ENCODE results near the gene SH2B3.

Gene SH2B3

DNA sequence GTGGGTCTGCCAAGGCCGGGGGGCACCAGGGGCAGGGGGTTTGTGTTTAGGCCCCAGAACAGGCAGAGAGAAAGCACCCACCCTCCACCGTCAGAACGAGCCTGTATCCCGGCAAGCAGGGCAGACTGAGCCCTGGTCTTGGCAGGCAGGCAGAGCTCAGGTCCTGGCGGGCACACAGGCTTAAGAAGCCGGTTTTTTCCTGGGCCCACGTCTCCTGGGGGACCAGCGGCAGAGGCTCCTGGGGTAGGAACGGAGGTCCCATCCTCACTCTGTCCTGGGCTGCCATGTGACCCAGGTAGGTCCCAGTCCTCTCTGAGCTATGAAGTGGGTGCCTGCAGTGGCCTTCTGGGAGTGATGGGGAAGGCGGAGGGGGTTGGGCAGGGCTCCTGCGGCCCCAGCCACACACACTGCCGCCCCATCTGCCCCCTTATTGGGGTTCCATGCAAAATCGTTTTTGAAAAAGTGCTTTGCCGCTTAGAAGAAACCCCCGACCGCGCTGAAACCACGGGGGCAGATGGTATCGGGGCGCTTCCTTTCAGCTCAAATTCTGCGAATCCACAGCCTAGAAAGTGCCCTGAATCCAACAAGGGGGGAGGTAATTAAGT lies 24.2 kb downstream of the SH2B3 start:
- no peak for DNase-seq

DNA sequence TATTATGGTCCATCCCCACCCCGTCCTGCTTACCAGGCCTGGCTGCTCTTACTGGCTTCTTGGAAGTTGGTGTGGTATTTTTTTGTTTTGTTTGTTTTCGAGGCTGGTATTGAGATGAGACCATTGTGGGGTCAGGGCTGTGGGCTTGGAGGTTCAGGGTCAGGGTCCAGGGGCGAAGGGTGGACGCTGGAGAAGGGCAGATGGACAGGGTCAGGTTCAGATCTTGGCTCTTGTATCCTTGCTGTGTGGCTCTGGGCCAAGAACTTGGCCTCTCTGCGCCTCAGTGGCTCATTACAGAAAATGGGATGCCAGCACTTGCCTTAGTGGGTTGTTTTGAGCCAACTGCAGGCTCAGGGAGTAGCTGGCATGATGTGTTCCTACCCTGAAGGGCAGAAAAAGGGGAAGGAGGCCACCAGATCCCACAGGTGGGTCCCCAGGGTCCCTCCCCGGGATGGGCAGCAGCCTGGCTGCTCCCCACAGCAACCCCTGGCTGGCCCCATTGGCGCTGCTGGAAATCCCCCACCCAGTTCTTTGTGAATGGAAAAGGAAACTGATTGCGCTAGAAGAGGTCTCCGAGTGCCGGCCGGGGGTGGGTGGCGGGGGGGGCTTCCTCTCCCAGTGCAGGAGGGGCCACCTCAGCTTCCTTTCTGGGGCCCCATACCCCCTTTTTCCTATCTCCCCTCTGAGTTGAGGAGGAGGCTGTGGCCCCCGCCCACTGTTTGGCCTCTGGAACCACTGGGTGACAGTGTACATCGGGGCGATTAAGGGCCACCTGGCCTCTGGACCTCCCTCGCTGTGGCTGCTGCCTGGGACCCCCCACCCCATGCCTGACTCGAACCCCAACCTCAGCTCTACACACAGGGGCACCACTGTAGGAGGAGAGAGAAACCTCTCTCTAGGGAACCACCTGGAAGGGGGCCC lies 25.0 kb downstream of the SH2B3 start:
- DNase-seq: no peak

DNA sequence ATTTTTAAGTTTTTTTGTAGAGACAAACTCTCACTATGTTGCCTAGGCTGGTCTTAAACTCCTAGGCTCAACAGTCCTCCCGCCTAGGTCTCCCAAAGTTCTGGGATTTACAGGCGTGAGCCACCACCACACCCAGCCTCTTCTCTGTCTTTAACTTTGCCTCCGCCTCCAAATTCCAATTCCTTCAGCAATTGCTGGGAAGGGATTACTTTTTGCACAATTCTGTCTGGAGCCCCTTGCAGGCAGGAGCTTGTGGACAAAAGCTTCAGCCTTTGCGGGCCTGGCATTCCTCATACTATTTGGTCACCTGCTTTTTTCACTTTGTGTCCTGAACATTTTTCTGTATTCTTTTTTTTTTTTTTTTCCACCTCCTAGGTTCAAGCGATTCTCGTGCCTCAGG lies 26.0 kb downstream of the SH2B3 start:
- DNase-seq: no peak

DNA sequence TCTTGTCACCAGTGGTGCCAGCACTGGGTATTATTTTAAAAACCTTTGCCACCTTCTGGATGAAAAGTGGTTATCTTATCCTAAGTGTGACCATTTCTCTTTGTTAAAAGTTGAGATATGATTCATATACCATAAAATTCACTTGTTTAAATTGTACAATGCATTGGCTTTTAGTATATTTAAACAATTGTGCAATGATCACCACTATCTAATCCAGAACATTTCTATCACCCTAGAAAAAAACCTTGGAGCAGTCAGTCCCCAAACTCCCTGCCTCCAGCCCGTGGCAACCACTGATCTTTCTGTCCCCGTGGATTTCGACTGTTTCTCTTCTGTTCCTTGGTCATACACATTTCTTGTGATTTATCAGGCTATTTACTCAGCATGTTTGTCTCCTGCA lies 28.3 kb downstream of the SH2B3 start:
- no peak for DNase-seq

DNA sequence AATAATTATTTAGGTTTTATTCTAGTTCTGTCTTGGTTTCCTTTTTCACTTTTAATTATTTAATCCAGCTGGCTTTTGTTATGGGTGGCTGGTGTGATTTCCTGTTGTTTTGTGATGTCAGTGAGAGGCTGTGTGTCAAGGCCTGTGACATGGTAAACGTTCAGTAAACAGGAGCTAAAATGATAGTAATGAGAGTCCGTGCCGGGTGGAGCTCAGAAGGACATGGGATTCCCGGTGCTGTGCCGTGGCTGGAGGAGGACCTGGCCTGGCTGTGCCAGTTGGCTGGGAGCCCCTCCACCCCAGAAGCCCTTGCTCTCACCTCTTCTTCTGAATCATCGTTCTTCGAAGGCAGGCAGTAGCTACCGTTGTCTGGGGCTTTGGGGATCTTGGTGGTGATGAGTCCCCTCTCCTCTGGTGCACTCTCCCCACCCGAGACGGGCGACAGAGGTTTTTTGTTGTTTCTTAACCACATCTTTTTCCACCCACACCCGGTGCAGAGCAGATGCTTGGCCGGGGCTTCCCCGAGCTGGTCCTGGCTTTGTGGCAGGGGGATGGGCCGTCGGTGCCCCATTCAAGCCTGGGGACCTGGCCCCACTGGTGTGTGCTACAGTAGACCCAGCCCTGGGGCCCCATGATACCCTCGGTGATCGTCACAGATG lies 29.1 kb downstream of the SH2B3 start:
- DNase-seq: no peak

DNA sequence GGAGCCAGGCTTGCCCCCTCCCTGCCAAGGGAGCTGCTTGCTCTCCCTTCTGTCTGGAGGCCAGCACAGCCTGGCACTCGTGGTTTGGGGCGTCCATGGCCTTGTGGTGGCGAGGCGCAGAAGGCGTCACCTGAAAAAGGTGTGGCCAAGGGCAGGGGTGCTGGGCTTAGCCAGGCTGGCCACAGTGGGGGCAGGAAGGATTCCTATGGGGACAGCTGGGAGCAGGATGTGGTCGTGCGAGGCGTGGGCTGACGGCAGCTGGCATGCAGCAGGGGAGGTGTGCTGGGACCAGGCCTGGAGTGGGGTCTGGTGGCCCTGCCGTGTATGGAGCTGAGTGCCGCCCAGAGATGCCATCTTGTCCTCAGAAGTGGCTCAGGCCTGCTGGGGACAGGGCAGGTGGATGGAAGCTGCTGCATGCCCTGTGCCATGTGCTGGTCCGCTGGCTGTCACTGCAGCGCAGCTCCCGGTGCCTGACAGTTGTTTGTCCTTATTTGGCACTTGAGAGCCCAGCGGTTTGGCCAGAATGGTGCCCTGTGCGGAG lies 30.0 kb downstream of the SH2B3 start:
- no peak for DNase-seq

DNA sequence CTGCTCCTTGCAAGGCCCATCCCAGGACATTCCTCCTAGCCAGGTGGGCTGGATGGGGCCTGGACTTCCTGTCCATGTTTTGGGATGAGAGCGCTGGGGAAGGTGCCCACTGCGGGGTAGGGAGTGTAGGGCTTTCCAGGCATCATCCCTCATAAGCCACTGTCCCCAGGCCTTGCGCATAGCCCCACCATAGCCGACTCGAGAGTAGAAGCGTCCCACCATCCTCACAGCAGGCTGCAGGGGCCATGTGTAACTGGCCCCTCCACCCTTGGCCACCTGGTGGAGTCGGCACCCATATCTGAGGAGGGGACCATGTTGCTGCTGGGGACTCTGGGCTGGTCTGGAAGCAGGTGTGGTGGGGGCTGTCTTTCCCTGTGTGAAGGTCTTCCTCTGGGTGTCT lies 30.5 kb downstream of the SH2B3 start:
- DNase-seq: no peak

DNA sequence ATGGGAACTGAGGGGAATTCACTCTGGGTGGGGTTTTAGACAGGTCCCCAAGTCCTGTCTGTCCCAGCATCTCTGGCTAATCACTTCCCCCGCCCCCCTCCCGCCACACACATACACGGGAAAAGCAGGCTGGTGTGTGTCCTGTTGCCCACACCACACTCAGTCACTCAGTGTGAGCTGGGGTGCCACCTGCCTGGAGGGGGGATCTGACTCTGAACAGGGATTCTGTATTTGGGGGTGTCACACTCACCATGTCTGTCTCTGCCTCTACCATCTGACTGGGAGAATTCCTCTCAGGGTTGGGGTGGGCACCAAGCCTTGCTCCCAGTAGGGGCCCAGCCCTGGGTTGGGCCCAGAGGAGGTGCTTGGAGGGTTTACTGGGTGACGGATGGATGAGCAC lies 31.1 kb downstream of the SH2B3 start:
- DNase-seq: no peak

DNA sequence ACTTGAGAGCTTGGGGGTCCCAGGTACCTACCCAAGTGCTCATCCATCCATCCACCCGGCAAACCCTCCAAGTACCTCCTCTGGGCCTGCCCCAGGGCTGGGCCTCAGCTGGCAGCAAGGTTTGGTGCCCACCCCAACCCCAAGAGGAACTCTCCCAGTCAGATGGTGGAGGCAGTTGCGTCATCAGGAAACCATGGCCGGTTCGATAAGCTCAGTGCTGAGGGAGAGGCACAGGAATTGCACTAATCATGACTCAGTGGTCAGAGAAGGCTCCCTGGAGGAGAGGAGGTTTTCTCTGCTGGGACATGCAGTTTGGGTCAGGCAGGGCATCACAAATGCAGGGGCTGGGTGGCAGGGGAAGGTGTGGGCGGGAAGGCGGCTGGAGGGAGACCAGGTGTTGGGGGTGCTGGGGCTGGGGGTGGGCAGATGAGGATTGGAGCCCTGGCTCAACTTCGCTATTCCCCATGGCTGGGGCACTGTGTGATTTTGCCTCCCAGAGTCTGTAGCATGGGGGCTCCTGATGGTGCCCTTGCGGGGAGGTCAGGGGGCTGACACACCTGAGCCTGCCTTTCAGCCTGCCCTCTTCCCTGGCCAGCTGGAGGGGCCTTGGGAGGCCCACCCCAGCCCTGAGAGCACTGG lies 32.2 kb downstream of the SH2B3 start:
- no peak for DNase-seq

DNA sequence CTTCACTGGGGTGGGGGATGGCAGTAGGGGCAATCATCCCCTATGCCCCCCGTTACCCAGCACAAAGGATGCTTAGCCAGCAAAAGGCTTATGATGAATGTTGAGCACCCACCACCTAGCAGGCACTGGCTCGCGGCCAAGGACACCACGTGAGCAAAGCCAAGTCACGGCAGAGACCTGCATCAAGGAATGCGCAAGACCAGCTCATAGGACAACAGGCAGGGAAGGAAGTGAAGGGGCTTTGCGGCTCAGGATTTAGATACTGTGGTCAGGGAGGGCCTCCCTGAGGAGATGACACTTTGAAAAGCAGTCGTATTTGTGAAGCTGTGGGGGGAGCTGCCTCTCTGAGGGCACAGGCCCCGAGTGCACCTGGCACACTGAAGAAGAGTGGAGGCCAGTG lies 32.8 kb downstream of the SH2B3 start:
- DNase-seq: peak; percentile 37

DNA sequence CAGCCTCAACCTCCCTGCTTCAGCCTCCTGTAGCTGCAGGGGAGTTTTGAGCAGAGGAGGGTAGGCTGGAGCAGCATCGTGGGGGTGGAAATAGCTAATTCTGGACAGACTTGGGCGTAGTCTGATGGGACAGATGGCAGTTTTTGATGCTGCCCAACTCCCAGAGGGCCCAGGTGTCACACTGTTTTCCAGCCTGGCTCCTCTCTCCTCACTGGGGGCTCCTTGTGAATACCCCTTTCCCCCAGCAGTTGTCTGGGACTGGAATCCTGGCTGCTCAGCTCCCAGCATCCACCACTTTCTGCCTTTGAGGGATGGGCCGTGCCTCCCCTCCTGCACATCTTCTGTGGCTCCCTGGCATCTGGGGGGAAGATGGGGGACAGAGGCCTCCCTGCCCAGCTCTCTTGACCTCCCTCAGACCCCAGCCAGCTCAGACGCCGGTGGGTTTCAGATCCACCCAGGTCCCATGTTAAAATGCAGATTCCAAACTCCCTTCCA lies 34.0 kb downstream of the SH2B3 start:
- DNase-seq: peak; percentile 80

DNA sequence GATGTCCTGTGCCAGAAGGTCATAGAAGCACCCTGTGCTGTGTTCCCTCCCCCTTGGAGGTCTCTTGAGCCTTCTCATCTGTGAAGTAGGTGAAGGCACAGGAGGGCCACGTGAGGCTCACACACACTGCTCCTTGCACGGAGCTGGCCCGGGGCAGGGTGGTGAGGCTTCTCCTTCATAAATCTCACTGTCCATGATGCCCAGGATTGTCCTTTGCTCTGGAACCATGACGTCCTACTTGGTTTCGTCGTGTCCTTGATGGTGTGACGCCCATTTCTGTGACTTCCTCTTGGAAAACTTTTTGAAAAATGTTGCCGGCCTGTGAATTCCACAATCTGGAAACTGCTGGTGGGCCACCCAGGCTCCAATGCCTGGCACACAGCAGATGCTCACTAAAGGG lies 34.4 kb downstream of the SH2B3 start:
- peak; percentile 47 for DNase-seq

DNA sequence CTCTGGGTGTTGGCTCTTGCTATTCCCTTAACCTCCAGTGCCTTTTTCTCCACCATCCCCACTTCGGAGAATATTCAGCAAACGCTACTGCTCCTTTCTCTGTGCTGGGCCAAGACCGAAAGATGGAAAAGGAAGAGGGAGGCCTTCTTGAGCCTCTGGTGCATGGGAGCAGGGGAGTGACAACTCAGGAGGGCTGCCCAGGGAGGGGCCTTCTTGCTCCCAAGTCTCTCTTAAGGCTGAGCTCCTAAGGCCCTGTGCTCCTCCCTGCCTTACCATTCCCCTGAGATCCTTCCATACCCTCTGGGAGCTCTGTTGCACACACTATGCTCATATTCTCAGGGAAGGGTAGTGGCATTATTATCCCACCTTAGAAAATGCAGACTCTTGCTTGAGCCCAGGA lies 34.9 kb downstream of the SH2B3 start:
- DNase-seq: no peak

DNA sequence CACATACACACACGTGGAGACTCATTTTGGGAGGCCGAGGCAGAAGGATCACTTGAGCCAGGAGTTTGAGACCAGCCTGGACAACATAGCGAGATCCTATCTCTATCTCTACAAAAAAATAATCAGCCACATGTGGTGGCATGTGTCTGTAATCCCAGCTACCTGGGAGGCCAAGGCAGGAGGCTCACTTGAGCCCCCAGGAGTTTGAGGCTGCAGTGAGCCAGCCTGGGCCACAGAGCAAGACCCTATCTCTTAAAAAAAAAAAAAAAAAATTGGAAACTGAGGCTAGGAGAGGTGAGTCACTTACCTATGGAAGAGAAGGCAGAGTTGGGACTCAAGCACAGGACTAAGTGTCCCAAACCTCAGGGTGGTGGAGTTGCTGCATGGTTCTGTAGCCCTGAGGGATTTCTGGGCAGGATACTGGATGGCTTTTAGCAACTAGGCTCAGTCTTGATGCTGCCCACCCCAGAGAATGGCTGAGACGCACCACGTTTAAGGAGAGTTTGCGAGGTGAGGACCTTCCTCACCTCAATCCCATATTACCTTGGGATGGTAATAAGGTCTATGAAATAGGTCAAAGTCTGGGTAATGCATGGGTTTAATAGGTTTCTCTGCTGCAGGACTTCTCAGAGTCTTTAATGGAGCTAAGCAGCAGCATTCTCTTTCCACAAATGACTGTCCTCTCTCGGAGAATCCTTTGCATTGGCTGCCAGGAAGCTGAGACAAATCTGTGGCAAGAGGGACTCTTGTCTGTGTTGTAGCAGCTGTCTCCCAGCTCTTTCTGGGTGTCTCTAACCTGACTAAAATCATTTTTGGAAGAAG lies 35.6 kb downstream of the SH2B3 start:
- DNase-seq: no peak

DNA sequence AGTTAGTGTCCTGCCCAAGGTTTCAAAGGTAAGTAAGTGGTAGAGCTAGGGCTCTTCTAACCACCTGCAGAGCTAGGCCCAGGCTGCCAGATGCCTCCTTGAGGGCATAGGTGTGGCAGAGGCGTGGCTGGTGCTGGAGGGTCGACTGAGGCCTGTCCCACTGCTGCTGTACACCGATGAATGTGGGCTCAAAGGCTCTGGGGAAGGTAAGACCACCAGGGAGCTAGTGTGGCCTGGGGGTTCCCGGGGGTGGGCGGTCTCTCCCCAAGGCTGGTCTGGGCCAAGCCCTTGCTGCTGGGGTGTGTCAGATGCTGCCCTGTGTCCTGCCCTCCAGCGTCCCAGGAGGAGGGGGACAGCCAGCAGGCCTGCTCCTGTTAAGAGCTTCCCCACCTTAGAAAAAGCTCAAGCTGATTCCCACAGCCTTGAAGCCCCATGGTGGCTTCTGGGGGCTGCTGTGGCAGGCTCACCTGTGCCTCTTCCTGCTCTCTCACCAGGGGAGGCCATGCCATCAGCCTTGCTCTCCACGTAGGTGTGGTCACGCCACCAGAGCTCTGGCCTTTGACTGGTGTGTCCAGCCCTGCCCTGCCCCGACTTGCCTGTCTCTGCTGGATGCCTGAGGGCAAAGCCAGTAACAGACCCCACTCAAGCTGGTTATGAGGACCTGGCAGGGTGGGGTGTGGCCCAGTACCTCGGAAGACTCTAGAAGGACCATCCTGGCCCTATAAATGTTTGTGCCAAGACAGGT lies 36.8 kb downstream of the SH2B3 start:
- no peak for DNase-seq

DNA sequence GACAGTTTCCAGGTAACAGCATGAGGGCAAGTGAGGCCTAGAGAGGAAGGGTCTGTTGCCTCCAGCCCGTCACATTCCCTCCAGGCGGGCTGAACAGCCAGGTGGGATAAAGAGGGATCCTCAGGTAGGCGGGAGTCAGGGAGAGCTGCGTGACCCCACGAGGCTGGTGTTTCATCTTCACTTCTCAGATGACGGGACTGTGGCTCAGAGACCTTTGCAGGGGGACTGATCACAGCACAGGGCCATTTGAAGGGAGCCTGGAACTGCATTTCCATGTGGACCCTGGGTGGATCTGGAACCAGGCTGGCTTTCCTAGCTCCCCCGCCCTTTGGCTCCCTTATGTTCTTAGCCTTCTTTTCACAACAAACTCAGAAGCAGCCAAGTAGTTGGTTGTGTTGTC lies 37.4 kb downstream of the SH2B3 start:
- no peak for DNase-seq

DNA sequence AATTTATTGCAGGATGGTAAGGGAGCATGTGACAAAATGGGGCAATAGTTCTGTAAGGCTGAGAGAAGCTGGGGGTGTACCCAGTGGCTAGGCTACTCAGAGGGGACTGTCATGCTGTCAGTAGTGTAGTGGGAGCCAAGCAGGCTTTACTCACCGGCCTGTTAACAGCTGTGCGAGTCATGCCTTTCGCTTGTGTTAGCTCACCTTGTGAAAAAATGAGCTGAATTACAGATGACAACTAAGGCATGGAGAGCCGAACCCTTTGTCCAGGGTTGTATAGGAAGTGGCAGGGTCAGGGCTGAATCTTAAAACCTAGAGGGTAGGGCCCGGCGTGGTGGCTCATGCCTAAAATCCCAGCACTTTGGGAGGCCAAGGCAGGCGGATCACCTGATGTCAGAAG lies 37.9 kb downstream of the SH2B3 start:
- no peak for DNase-seq

DNA sequence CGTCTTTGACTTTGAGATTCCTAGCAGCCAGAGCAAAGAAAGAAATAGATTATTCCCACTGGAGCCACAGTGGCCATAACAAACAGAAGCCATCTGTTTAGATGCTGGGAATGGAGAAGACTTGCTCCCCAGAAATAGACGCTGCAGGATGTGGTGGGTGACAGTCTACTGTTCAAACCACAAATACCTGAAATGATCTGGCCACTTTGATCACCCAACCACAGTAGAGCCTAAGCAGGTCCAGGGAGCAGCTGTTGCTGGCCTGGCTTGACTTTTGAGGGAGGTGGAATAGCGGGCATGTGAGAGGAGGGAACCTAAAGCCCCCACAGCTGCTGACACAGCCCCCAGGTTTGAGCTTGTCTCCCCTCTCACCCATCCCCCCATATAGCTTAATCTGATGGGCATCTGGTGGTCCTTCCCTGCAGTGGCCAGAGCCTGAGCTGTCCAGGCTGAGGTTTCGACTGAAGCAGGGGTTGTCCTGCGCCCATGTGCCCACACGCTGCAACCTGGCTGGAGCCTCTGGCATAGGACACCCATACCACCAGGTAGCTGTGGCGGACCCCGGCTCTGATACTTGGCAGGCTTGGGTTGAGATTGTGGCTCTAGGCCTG lies 38.7 kb downstream of the SH2B3 start:
- DNase-seq: no peak

DNA sequence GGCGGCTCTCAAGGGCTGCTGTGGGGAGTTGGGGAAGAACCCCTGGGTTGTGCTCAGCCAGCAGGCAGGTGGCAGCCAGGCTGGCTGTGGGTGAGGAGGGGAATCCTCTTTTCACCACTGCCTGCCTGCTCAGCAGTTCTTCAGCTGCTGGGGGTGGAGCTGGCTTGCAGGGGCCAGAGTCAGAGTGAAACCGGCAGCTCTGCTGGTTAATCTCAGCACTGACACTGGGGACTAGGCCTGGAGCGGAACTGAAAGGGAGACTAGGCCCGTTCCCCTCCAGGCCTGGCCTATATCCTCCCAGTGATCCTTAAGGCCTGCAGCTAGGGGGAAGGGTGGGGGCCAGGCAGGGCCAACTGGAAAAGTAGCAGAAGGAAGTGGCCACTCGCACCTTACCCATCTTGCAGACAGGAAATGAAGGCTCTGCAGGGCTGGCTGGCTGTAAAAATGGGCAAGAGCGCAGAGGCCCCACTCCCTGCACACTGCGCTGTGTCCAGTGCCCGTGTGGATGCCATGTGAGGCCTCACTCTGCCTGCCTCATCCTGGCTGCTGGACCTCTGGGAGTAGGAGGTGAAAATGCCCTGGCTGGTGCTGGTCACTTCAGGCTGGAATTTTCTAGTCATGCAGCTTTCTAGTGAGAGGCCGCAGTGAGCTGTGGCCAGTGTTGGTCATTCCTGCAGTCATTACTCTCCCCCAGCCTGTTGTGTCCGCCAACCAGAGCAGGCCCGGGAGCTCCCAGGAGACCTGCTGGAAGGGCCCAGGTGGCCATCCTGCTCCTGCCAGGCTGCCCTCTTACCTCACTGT lies 39.4 kb downstream of the SH2B3 start:
- no peak for DNase-seq

Measured in NCI-H2171 treated with DMSO at 0.1 percent for 48 hours (cell line).